ENCODE measurements around the gene ADPRM. TPM values are rescaled to one million over a fixed set of nuclear protein-coding genes. Genes with fewer than 3 reads are reported as not detected.

The ADPRM gene
- total and polyA plus RNA-seq, 2 experiments from 2014 or later = 6.8 to 8.8 TPM

DNA sequence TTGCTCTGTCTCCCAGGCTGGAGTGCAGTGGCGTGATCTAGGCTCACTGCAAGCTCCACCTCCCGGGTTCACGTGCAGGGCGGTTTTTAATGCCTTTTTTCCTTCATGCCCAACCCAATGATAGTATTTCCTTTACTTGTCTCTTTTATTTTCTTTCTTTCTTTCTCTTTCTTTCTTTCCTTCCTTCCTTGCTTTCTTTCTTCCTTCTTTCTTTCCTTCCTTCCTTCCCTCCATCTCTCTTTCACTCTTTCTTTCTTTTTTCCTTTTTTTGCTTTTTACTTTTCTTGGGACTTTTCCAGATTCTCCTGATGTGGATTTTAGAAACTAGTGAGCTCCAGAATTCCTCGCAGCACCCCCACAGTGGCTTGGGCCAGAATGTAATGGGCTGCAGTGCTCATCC, 43.4 kb upstream of the ADPRM start:
- H3K4me3 ChIP-seq = no peak overlapping the region
- Mint-ChIP-seq H3K4me3 (no peak overlapping the region), H3K4me1 (peaks cover 7% of the 10 kb centered on the region; the same call in 1 of the 3 replicates), H3K27me3 (ENCODE audit: insufficient read depth, low read depth, poor library complexity) (peaks cover 5% of the 10 kb centered on the region), H3K9me3 (no peaks in the 10 kb centered on the region; the same call in 2 of the 3 replicates), H3K27ac (no peak overlapping the region), H3K36me3 (ENCODE audit: low read depth) (no peaks in the 10 kb centered on the region; the same call in 2 of the 3 replicates)
- H3K4me1 ChIP-seq (ENCODE audit: insufficient read depth) = no peaks in the 10 kb centered on the region
- H3K27me3 ChIP-seq (ENCODE audit: insufficient read depth) = no peaks in the 10 kb centered on the region
- H3K4me2 ChIP-seq = no peak overlapping the region
- no peak for ATAC-seq
- no peaks in the 10 kb centered on the region for H3K36me3 ChIP-seq (ENCODE audit: insufficient read depth)
- H3F3A ChIP-seq (replicated peaks; ENCODE audit: low read depth) = no peaks in the 10 kb centered on the region
- H2AFZ ChIP-seq = no peak overlapping the region
- no peak for DNase-seq (ENCODE audit: low spot score)
- H3K27ac ChIP-seq (ENCODE audit: low read depth) = no peak overlapping the region
- no peaks in the 10 kb centered on the region for H3K79me2 ChIP-seq (replicated peaks; ENCODE audit: insufficient read depth)
- no peaks in the 10 kb centered on the region for H4K20me1 ChIP-seq (replicated peaks; ENCODE audit: insufficient read depth)
- H3K9me2 ChIP-seq (ENCODE audit: insufficient read depth) = no peaks in the 10 kb centered on the region
- TF ChIP-seq NANOG (IDR thresholded peaks at IDR 0.05; ENCODE audit: borderline replicate concordance) (no peak), STAT1 (IDR thresholded peaks at IDR 0.05; ENCODE audit: unreplicated experiment) (no peak), JUNB (IDR thresholded peaks at IDR 0.05; ENCODE audit: unreplicated experiment) (no peak), POLR2AphosphoS5 (IDR thresholded peaks at IDR 0.05; ENCODE audit: low read depth) (no peak), ZNF114 (CRISPR knock-in tag; IDR thresholded peaks at IDR 0.05) (no peak), EZH2 (IDR thresholded peaks at IDR 0.05; ENCODE audit: low read depth, unreplicated experiment) (no peak), CREB1 (CRISPR knock-in tag; IDR thresholded peaks at IDR 0.05; ENCODE audit: low read depth) (no peak), EZH2phosphoT487 (IDR thresholded peaks at IDR 0.05; ENCODE audit: unreplicated experiment) (no peak), ZNF331 (CRISPR knock-in tag; IDR thresholded peaks at IDR 0.05; ENCODE audit: low read depth) (no peak)
- TF ChIP-seq, protein P1, sequence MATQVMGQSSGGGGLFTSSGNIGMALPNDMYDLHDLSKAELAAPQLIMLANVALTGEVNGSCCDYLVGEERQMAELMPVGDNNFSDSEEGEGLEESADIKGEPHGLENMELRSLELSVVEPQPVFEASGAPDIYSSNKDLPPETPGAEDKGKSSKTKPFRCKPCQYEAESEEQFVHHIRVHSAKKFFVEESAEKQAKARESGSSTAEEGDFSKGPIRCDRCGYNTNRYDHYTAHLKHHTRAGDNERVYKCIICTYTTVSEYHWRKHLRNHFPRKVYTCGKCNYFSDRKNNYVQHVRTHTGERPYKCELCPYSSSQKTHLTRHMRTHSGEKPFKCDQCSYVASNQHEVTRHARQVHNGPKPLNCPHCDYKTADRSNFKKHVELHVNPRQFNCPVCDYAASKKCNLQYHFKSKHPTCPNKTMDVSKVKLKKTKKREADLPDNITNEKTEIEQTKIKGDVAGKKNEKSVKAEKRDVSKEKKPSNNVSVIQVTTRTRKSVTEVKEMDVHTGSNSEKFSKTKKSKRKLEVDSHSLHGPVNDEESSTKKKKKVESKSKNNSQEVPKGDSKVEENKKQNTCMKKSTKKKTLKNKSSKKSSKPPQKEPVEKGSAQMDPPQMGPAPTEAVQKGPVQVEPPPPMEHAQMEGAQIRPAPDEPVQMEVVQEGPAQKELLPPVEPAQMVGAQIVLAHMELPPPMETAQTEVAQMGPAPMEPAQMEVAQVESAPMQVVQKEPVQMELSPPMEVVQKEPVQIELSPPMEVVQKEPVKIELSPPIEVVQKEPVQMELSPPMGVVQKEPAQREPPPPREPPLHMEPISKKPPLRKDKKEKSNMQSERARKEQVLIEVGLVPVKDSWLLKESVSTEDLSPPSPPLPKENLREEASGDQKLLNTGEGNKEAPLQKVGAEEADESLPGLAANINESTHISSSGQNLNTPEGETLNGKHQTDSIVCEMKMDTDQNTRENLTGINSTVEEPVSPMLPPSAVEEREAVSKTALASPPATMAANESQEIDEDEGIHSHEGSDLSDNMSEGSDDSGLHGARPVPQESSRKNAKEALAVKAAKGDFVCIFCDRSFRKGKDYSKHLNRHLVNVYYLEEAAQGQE (IDR thresholded peaks at IDR 0.05; ENCODE audit: unreplicated experiment) = no peak
- TF ChIP-seq, protein P2, sequence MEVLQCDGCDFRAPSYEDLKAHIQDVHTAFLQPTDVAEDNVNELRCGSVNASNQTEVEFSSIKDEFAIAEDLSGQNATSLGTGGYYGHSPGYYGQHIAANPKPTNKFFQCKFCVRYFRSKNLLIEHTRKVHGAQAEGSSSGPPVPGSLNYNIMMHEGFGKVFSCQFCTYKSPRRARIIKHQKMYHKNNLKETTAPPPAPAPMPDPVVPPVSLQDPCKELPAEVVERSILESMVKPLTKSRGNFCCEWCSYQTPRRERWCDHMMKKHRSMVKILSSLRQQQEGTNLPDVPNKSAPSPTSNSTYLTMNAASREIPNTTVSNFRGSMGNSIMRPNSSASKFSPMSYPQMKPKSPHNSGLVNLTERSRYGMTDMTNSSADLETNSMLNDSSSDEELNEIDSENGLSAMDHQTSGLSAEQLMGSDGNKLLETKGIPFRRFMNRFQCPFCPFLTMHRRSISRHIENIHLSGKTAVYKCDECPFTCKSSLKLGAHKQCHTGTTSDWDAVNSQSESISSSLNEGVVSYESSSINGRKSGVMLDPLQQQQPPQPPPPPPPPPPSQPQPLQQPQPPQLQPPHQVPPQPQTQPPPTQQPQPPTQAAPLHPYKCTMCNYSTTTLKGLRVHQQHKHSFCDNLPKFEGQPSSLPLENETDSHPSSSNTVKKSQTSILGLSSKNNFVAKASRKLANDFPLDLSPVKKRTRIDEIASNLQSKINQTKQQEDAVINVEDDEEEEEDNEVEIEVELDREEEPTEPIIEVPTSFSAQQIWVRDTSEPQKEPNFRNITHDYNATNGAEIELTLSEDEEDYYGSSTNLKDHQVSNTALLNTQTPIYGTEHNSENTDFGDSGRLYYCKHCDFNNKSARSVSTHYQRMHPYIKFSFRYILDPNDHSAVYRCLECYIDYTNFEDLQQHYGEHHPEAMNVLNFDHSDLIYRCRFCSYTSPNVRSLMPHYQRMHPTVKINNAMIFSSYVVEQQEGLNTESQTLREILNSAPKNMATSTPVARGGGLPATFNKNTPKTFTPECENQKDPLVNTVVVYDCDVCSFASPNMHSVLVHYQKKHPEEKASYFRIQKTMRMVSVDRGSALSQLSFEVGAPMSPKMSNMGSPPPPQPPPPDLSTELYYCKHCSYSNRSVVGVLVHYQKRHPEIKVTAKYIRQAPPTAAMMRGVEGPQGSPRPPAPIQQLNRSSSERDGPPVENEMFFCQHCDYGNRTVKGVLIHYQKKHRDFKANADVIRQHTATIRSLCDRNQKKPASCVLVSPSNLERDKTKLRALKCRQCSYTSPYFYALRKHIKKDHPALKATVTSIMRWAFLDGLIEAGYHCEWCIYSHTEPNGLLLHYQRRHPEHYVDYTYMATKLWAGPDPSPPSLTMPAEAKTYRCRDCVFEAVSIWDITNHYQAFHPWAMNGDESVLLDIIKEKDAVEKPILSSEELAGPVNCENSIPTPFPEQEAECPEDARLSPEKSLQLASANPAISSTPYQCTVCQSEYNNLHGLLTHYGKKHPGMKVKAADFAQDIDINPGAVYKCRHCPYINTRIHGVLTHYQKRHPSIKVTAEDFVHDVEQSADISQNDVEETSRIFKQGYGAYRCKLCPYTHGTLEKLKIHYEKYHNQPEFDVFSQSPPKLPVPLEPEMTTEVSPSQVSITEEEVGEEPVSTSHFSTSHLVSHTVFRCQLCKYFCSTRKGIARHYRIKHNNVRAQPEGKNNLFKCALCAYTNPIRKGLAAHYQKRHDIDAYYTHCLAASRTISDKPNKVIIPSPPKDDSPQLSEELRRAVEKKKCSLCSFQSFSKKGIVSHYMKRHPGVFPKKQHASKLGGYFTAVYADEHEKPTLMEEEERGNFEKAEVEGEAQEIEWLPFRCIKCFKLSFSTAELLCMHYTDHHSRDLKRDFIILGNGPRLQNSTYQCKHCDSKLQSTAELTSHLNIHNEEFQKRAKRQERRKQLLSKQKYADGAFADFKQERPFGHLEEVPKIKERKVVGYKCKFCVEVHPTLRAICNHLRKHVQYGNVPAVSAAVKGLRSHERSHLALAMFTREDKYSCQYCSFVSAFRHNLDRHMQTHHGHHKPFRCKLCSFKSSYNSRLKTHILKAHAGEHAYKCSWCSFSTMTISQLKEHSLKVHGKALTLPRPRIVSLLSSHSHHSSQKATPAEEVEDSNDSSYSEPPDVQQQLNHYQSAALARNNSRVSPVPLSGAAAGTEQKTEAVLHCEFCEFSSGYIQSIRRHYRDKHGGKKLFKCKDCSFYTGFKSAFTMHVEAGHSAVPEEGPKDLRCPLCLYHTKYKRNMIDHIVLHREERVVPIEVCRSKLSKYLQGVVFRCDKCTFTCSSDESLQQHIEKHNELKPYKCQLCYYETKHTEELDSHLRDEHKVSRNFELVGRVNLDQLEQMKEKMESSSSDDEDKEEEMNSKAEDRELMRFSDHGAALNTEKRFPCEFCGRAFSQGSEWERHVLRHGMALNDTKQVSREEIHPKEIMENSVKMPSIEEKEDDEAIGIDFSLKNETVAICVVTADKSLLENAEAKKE (CRISPR knock-in tag; IDR thresholded peaks at IDR 0.05) = no peak
- TF ChIP-seq, protein P3, sequence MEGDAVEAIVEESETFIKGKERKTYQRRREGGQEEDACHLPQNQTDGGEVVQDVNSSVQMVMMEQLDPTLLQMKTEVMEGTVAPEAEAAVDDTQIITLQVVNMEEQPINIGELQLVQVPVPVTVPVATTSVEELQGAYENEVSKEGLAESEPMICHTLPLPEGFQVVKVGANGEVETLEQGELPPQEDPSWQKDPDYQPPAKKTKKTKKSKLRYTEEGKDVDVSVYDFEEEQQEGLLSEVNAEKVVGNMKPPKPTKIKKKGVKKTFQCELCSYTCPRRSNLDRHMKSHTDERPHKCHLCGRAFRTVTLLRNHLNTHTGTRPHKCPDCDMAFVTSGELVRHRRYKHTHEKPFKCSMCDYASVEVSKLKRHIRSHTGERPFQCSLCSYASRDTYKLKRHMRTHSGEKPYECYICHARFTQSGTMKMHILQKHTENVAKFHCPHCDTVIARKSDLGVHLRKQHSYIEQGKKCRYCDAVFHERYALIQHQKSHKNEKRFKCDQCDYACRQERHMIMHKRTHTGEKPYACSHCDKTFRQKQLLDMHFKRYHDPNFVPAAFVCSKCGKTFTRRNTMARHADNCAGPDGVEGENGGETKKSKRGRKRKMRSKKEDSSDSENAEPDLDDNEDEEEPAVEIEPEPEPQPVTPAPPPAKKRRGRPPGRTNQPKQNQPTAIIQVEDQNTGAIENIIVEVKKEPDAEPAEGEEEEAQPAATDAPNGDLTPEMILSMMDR (conservative IDR thresholded peaks at IDR 0.05; ENCODE audit: low read depth in 2 of 2) = no peak
- TF ChIP-seq, protein P4, sequence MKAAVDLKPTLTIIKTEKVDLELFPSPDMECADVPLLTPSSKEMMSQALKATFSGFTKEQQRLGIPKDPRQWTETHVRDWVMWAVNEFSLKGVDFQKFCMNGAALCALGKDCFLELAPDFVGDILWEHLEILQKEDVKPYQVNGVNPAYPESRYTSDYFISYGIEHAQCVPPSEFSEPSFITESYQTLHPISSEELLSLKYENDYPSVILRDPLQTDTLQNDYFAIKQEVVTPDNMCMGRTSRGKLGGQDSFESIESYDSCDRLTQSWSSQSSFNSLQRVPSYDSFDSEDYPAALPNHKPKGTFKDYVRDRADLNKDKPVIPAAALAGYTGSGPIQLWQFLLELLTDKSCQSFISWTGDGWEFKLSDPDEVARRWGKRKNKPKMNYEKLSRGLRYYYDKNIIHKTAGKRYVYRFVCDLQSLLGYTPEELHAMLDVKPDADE (IDR thresholded peaks at IDR 0.05) = no peak
